HL-60 (cell line): ENCODE data around the gene CACTIN.

Source experiments
- DNase-seq, 2 experiments: peaks; one replicate each; pipeline ENCODE4 v3.0.0-alpha.2; 2010 to 2020; ENCODE audit warnings: low read depth in 1 of 2, low spot score in 1 of 2
- H3K27ac ChIP-seq: fragments of 250-450 bp; sonication (Bioruptor Pico); replicated peaks from 2 replicates; pipeline ENCODE4 v1.5.1; 2020; ENCODE audit warnings: mild to moderate bottlenecking, moderate library complexity
- H3K27me3 ChIP-seq: fragments of 250-450 bp; sonication (Bioruptor Pico); 2 replicates; pipeline ENCODE4 v1.5.1; 2021; ENCODE audit warnings: mild to moderate bottlenecking, moderate library complexity; ENCODE audit not compliant: insufficient read depth, poor library complexity, severe bottlenecking
- H3K4me3 ChIP-seq: replicated peaks from 2 replicates; pipeline ENCODE4 v1.5.1; 2011; ENCODE audit warnings: mild to moderate bottlenecking, control low read depth, low read length; ENCODE audit not compliant: insufficient read depth
- CTCF ChIP-seq: IDR thresholded peaks from one replicate; pipeline ENCODE4 v1.5.1; 2011; ENCODE audit warnings: low read length, control low read depth, inconsistent platforms; ENCODE audit not compliant: insufficient read depth
- GABPA ChIP-seq: IDR thresholded peaks from 2 replicates; pipeline ENCODE4 v1.6.1; 2012; ENCODE audit warnings: low read depth
- POLR2AphosphoS5 ChIP-seq: IDR thresholded peaks from 2 replicates; pipeline ENCODE4 v1.6.1; 2012; ENCODE audit warnings: low read depth
- REST ChIP-seq: IDR thresholded peaks from 2 replicates; pipeline ENCODE4 v1.6.1; 2012; ENCODE audit warnings: low read depth; ENCODE audit not compliant: insufficient replicate concordance
- SPI1 ChIP-seq: IDR thresholded peaks from 2 replicates; pipeline ENCODE4 v1.6.1; 2012; ENCODE audit warnings: low read depth, mild to moderate bottlenecking, borderline replicate concordance

CACTIN gene

GRCh38 chr19:3641515-3642269 lies 15.1 kb upstream of the CACTIN start:
- no peaks in the 10 kb centered on the region for H3K27me3 ChIP-seq
- no peak overlapping the region for H3K4me3 ChIP-seq
- TF ChIP-seq CTCF (no peak), SPI1 (no peak), GABPA (no peak), POLR2AphosphoS5 (no peak), REST (no peak)
- no peak for DNase-seq
- no peak overlapping the region for H3K27ac ChIP-seq

GRCh38 chr19:3639479-3639878 lies 12.9 kb upstream of the CACTIN start:
- Histone ChIP-seq H3K27ac (no peak overlapping the region), H3K4me3 (no peak overlapping the region), H3K27me3 (no peaks in the 10 kb centered on the region)
- no peak for DNase-seq
- TF ChIP-seq CTCF (no peak), POLR2AphosphoS5 (no peak), GABPA (no peak), REST (no peak), SPI1 (no peak)

DNA sequence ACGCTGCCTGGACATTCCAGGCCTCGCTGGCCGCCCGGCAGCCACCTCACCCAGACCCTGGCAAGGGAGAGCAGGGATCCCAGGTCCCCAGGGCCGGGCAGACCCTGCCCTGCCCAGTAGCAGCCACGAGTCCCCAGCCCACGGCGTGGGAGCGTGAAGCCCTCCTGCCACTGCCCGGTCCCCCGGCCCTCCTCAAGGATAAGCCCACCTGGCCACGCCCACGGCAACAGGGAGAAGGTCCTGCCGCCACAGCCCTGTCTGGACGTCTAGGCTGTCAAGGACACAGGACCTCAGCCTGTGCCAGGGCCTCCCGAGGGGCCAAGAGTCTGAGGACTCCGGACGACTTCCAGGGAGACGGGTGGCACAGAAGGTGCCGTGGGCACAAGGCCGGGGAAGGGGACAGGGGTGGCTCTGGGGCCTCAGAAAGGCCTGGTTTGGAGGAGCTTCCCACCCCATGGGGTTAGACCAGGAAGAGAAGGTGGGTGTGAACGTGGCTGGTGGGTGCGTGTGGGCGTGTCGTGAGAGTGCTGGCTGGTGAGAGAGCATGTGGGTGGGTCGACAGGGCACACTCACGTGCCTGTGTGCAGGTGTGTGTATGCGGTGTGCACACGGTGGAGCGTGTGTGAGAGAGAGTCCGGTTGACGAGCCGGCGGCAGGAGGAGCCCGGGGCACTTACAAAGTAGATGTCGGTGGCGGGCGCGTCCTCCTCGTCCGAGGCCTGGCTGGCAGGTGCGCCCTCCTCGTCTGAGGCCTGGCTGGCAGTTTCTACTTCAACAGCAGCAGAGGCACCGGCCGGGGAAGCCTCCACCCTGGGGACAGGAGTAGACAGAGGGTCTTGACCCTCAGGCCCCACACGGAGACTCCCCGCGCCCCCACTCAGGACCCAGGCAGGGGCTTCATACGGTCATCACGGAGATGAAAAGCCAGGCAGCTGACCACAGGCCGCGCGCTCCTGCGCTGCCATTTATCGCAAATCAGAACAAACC lies 11.9 kb upstream of the CACTIN start:
- Histone ChIP-seq H3K27me3 (no peaks in the 10 kb centered on the region), H3K4me3 (no peak overlapping the region), H3K27ac (no peak overlapping the region)
- TF ChIP-seq SPI1 (no peak), POLR2AphosphoS5 (no peak), CTCF (no peak), REST (no peak), GABPA (no peak)
- no peak for DNase-seq
